ENCODE measurements around the gene ENPP1.

Gene ENPP1

GRCh38 chr6:131867744-131868143, 59.9 kb downstream of the ENPP1 start:
- no peak for DNase-seq (ENCODE audit: low spot score)
- TF ChIP-seq CTCF (IDR thresholded peaks at IDR 0.05; ENCODE audit: borderline replicate concordance, control extremely low read depth, extremely low read depth, insufficient read depth, missing control alignments) = no peak
- in situ Hi-C loops (cut with MboI; ENCODE audit: low sequenced_read_pairs, unreplicated experiment) = no loop called here

GRCh38 chr6:131868836-131869235, 61.0 kb downstream of the ENPP1 start:
- no peak for TF ChIP-seq CTCF (IDR thresholded peaks at IDR 0.05; ENCODE audit: borderline replicate concordance, control extremely low read depth, extremely low read depth, insufficient read depth, missing control alignments)
- in situ Hi-C loops (cut with MboI; ENCODE audit: low sequenced_read_pairs, unreplicated experiment) = no loop called here
- no peak for DNase-seq (ENCODE audit: low spot score)

- in situ Hi-C loops (cut with MboI; ENCODE audit: low sequenced_read_pairs, unreplicated experiment) = no loop called here
These were observed 67.8 kb downstream of the ENPP1 start for GRCh38 chr6:131875647-131876046.

GRCh38 chr6:131876545-131876944, 68.7 kb downstream of the ENPP1 start:
- TF ChIP-seq CTCF (IDR thresholded peaks at IDR 0.05; ENCODE audit: borderline replicate concordance, control extremely low read depth, extremely low read depth, insufficient read depth, missing control alignments) = no peak
- DNase-seq (ENCODE audit: low spot score) = no peak
- in situ Hi-C loops (cut with MboI; ENCODE audit: low sequenced_read_pairs, unreplicated experiment) = no loop called here

More at GRCh38 chr6:131875647-131876046, 67.8 kb downstream of the ENPP1 start:
- no peak for DNase-seq (ENCODE audit: low spot score)
- TF ChIP-seq CTCF (IDR thresholded peaks at IDR 0.05; ENCODE audit: borderline replicate concordance, control extremely low read depth, extremely low read depth, insufficient read depth, missing control alignments) = no peak

GRCh38 chr6:131877999-131878789, 70.4 kb downstream of the ENPP1 start:
- DNase-seq (ENCODE audit: low spot score) = no peak
- no peak for TF ChIP-seq CTCF (IDR thresholded peaks at IDR 0.05; ENCODE audit: borderline replicate concordance, control extremely low read depth, extremely low read depth, insufficient read depth, missing control alignments)
- in situ Hi-C loops (cut with MboI; ENCODE audit: low sequenced_read_pairs, unreplicated experiment) = no loop called here

GRCh38 chr6:131883016-131883415, 75.2 kb downstream of the ENPP1 start:
- in situ Hi-C loops (cut with MboI; ENCODE audit: low sequenced_read_pairs, unreplicated experiment) = no loop called here
- no peak for DNase-seq (ENCODE audit: low spot score)
- no peak for TF ChIP-seq CTCF (IDR thresholded peaks at IDR 0.05; ENCODE audit: borderline replicate concordance, control extremely low read depth, extremely low read depth, insufficient read depth, missing control alignments)

Measured in GM13976 (cell line).